ENCODE data around the gene ARPC5.

Gene ARPC5

GRCh38 chr1:183589874-183590243, 45.7 kb downstream of the ARPC5 start:
- no peak for ATAC-seq
- no peak for TF ChIP-seq TSHZ2 (CRISPR knock-in tag; IDR thresholded peaks at IDR 0.05)

- TF ChIP-seq PATZ1 (CRISPR knock-in tag; IDR thresholded peaks at IDR 0.05; ENCODE audit: borderline replicate concordance), result no peak
- no peak for TF ChIP-seq GLIS3 (CRISPR knock-in tag; IDR thresholded peaks at IDR 0.05)
- TF ChIP-seq TOX (CRISPR knock-in tag; IDR thresholded peaks at IDR 0.05; ENCODE audit: borderline replicate concordance), result no peak
- no peak for TF ChIP-seq TSHZ2 (CRISPR knock-in tag; IDR thresholded peaks at IDR 0.05)
- no peak for TF ChIP-seq CREB5 (CRISPR knock-in tag; IDR thresholded peaks at IDR 0.05; ENCODE audit: low read depth)
- TF ChIP-seq ZC3H10 (CRISPR knock-in tag; IDR thresholded peaks at IDR 0.05), result no peak
- TF ChIP-seq ZFP30 (CRISPR knock-in tag; IDR thresholded peaks at IDR 0.05), result no peak
- TF ChIP-seq SNAI2 (CRISPR knock-in tag; IDR thresholded peaks at IDR 0.05), result no peak
- no peak for TF ChIP-seq PPARA (CRISPR knock-in tag; IDR thresholded peaks at IDR 0.05; ENCODE audit: borderline replicate concordance)
- TF ChIP-seq CSDC2 (CRISPR knock-in tag; IDR thresholded peaks at IDR 0.05), result no peak
- no peak for TF ChIP-seq ZNF565 (CRISPR knock-in tag; conservative IDR thresholded peaks at IDR 0.05; ENCODE audit: low read depth)
- TF ChIP-seq TCF4 (CRISPR knock-in tag; IDR thresholded peaks at IDR 0.05; ENCODE audit: borderline replicate concordance), result no peak
- TF ChIP-seq ZNF8 (CRISPR knock-in tag; IDR thresholded peaks at IDR 0.05), result no peak
- no peak for TF ChIP-seq POU6F1 (CRISPR knock-in tag; IDR thresholded peaks at IDR 0.05; ENCODE audit: borderline replicate concordance, low read depth)
- ATAC-seq, result no peak
Observed at GRCh38 chr1:183589384-183589783, 46.2 kb downstream of the ARPC5 start.

GRCh38 chr1:183588827-183589226, 46.8 kb downstream of the ARPC5 start:
- no peak for ATAC-seq

GRCh38 chr1:183586926-183587325, 48.7 kb downstream of the ARPC5 start:
- no peak for TF ChIP-seq RARB (CRISPR knock-in tag; IDR thresholded peaks at IDR 0.05)
- no peak for TF ChIP-seq TOX (CRISPR knock-in tag; IDR thresholded peaks at IDR 0.05; ENCODE audit: borderline replicate concordance)
- TF ChIP-seq ZNF565 (CRISPR knock-in tag; conservative IDR thresholded peaks at IDR 0.05; ENCODE audit: low read depth), result no peak
- TF ChIP-seq ARNTL (CRISPR knock-in tag; IDR thresholded peaks at IDR 0.05; ENCODE audit: borderline replicate concordance, low read depth), result no peak
- no peak for TF ChIP-seq GLIS3 (CRISPR knock-in tag; IDR thresholded peaks at IDR 0.05)
- TF ChIP-seq ESRRG (CRISPR knock-in tag; IDR thresholded peaks at IDR 0.05), result no peak
- no peak for ATAC-seq

More at GRCh38 chr1:183588827-183589226, 46.8 kb downstream of the ARPC5 start:
- TF ChIP-seq RARB (CRISPR knock-in tag; IDR thresholded peaks at IDR 0.05) (no peak), OSR1 (CRISPR knock-in tag; IDR thresholded peaks at IDR 0.05) (no peak)

All from SK-N-SH treated with all-trans-retinoic acid at 6 μM for 48 hours (cell line).